OCI-LY3 (cell line): ENCODE measurements around the gene M1AP.

Experiments
- H2AFZ ChIP-seq: fragments of 200-600, 300-600 bp; shearing (Covaris generic); 2 replicates; pipeline ENCODE4 v1.6.0; 2014; ENCODE audit warnings: antibody characterized with exemption, low read depth, low read length
- H3K27ac ChIP-seq: fragments of 200-600, 300-600 bp; sonication (generic); 2 replicates; pipeline ENCODE4 v1.5.1; 2014; ENCODE audit warnings: mild to moderate bottlenecking, low read length, moderate library complexity, mixed read lengths
- H3K27me3 ChIP-seq: fragments of 200-600, 300-600 bp; sonication (generic); 2 replicates; pipeline ENCODE4 v1.6.1; 2014; ENCODE audit warnings: low read depth, low read length, mixed read lengths
- H3K36me3 ChIP-seq: fragments of 200-600, 300-600 bp; sonication (generic); replicated peaks from 2 replicates; pipeline ENCODE3; 2014; ENCODE audit warnings: low read depth, low read length, mixed read lengths
- H3K4me1 ChIP-seq: fragments of 300-600, 200-600 bp; sonication (generic); 2 replicates; pipeline ENCODE4 v1.6.1; 2014; ENCODE audit warnings: low read length, mixed read lengths
- H3K4me2 ChIP-seq: fragments of 200-600, 300-600 bp; sonication (generic); 2 replicates; pipeline ENCODE4 v1.6.1; 2014; ENCODE audit warnings: low read length, mixed read lengths
- H3K4me3 ChIP-seq: fragments of 300-600, 200-600 bp; sonication (generic); 2 replicates; pipeline ENCODE4 v1.5.1; 2014; ENCODE audit warnings: antibody characterized with exemption, mild to moderate bottlenecking, low read length, moderate library complexity
- H3K79me2 ChIP-seq: fragments of 300-600, 200-600 bp; shearing (Covaris generic); 2 replicates; pipeline ENCODE4 v1.6.1; 2014; ENCODE audit warnings: mild to moderate bottlenecking, low read length, mixed read lengths
- H3K9ac ChIP-seq: fragments of 300-600, 200-600 bp; shearing (Covaris generic); 2 replicates; pipeline ENCODE4 v1.6.0; 2014; ENCODE audit warnings: mild to moderate bottlenecking, low read length, moderate library complexity
- H3K9me3 ChIP-seq: fragments of 200-600, 300-600 bp; shearing (Covaris generic); 2 replicates; pipeline ENCODE4 v1.6.1; 2014; ENCODE audit warnings: low read length, mixed read lengths; ENCODE audit not compliant: insufficient read depth
- H4K20me1 ChIP-seq: fragments of 200-600, 300-600 bp; sonication (generic); 2 replicates; pipeline ENCODE4 v1.6.1; 2016; ENCODE audit warnings: low read length, mixed read lengths; ENCODE audit not compliant: insufficient read depth
- EZH2phosphoT487 ChIP-seq: fragments of 200-600 bp; shearing (Covaris generic); IDR thresholded peaks from 2 replicates; pipeline ENCODE4 v1.6.1; 2018; ENCODE audit warnings: antibody characterized with exemption, mixed run types, low read depth
- TF ChIP-seq, protein P1 (sequence below): fragments of 200-600, 300-600 bp; sonication (generic); IDR thresholded peaks from 2 replicates; pipeline ENCODE4 v1.5.1; 2014; ENCODE audit warnings: antibody characterized with exemption, low read length, low read depth

The M1AP gene

DNA sequence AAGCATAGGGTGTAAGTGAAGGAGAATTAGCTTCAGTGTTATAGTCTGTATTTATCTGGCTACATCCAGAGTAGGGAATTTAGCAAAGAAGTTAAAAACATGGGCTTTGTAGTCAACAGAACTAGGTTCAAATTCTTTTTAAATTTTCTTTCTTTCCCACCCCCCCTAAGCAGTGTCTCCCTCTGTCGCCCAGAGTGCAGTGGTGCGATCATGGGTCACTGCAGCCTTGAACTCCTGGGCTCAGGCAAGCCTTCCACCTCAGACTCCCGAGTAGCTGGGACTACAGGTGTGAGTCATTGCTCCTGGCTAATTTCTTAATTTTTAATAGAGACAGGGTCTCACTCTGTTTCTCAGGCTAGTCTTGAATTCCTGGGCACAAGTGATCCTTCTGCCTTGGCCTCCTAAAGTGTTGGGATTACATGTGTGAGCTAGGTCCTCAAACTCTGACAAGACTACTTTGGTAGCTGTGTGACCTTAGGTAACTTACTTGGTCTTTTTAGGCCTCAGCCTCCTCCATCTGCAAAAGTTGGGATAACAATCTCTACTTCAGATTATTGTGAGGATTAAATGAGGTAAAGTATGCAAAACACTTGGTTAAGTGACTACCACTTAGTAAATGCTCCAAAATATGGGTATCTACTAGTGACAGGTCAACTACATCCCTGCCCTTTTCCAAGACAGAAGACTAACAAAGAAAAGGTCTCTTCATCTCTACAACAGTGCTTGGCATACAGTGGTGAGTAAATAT is 75.8 kb downstream of the M1AP start:
- Histone ChIP-seq H3K4me3 (no peak overlapping the region), H3K4me2 (no peak overlapping the region), H3K27me3 (0 out of 2 replicates have a peak, but pooled peaks cover 4% of the 10 kb centered on the region), H3K27ac (no peak overlapping the region), H3K9ac (no peak overlapping the region), H3K36me3 (no peaks in the 10 kb centered on the region), H3K4me1 (peaks cover 48% of the 10 kb centered on the region), H3K9me3 (no peaks in the 10 kb centered on the region), H3K79me2 (no peaks in the 10 kb centered on the region), H2AFZ (no peak overlapping the region), H4K20me1 (no peaks in the 10 kb centered on the region)
- TF ChIP-seq, protein P1, sequence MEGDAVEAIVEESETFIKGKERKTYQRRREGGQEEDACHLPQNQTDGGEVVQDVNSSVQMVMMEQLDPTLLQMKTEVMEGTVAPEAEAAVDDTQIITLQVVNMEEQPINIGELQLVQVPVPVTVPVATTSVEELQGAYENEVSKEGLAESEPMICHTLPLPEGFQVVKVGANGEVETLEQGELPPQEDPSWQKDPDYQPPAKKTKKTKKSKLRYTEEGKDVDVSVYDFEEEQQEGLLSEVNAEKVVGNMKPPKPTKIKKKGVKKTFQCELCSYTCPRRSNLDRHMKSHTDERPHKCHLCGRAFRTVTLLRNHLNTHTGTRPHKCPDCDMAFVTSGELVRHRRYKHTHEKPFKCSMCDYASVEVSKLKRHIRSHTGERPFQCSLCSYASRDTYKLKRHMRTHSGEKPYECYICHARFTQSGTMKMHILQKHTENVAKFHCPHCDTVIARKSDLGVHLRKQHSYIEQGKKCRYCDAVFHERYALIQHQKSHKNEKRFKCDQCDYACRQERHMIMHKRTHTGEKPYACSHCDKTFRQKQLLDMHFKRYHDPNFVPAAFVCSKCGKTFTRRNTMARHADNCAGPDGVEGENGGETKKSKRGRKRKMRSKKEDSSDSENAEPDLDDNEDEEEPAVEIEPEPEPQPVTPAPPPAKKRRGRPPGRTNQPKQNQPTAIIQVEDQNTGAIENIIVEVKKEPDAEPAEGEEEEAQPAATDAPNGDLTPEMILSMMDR: no peak
- TF ChIP-seq EZH2phosphoT487: no peak

DNA sequence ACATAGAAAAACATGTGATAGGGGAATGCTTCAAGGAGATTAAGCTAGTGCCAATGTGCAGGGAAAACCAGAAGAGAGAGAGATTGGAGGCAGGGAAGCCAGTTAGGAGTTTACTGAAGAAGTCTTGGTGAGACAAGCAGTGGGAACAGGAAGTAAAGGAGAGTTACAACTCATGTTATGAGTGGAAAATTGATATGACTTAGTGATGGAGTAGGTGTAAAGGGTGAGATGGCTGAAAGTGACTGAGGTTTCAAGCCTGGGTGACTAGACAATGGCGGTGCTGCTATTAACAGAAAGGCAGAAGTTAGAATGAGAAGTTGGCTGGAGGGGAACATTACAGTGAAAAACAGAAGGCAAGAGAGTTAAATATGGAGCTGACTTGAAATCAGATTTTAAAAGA is 77.1 kb downstream of the M1AP start:
- 0 out of 2 replicates have a peak, but pooled peaks cover 4% of the 10 kb centered on the region for H3K27me3 ChIP-seq
- H3K27ac ChIP-seq: peak overlapping the region; percentile 66
- no peaks in the 10 kb centered on the region for H3K9me3 ChIP-seq
- H3K36me3 ChIP-seq: no peaks in the 10 kb centered on the region
- peak overlapping the region; percentile 75 for H2AFZ ChIP-seq
- peak overlapping the region; percentile 54 for H3K4me2 ChIP-seq
- H3K9ac ChIP-seq: peak overlapping the region; percentile 40; the same call in 1 of the 2 replicates
- no peaks in the 10 kb centered on the region for H3K79me2 ChIP-seq
- peaks cover 46% of the 10 kb centered on the region for H3K4me1 ChIP-seq
- H4K20me1 ChIP-seq: no peaks in the 10 kb centered on the region
- H3K4me3 ChIP-seq: 0 out of 2 replicates have a peak overlapping the region, but pooled peaks have one; percentile 22
- TF ChIP-seq, protein P1: no peak
- no peak for TF ChIP-seq EZH2phosphoT487

DNA sequence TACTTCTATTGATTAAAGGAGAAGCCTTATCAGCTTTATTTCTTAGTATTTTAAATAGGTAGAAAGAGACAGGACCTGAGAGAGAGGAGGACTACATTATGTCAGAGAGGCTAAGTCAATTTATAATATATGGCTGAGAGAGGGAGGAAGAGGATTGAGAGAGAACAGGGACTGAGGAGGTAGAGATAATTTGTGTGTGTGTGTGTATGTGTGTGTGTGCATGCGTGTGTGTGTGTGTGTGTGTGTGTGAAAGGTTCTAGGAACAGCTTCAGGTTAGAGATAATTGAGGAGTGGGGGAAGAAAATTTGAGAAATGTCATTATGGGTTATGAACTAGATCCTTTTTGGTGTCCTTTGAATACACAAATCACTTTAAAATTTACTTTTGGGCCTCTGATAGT is 78.4 kb downstream of the M1AP start:
- TF ChIP-seq, protein P1: no peak
- no peak for TF ChIP-seq EZH2phosphoT487
- H3K27ac ChIP-seq: no peak overlapping the region
- no peaks in the 10 kb centered on the region for H3K9me3 ChIP-seq

DNA sequence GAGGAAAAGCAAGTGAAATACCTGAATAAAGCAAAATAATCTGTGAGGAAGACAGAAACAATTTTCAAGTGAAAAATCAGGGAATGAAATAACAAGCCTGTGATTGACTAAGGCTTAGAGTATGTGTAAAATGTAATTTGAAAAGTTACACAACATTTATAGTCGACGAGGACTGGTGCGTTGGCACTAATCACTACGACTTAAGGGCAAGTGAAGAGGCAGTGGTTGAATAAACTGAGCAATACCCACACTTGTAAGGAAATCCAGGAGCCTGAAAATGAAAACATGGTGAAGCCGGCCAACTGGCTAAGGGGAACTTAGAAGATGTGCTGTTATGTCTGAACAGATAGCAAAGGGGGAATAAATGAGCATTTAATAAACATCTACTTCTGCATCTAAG is 80.2 kb downstream of the M1AP start:
- no peak overlapping the region for H3K27ac ChIP-seq
- no peak overlapping the region for H3K4me3 ChIP-seq
- no peak overlapping the region for H2AFZ ChIP-seq
- no peaks in the 10 kb centered on the region for H3K79me2 ChIP-seq
- no peak overlapping the region for H3K9ac ChIP-seq
- H3K36me3 ChIP-seq: no peaks in the 10 kb centered on the region
- H3K4me1 ChIP-seq: peaks cover 35% of the 10 kb centered on the region
- TF ChIP-seq EZH2phosphoT487: no peak
- TF ChIP-seq, protein P1: no peak
- H3K4me2 ChIP-seq: no peak overlapping the region
- H3K9me3 ChIP-seq: no peaks in the 10 kb centered on the region
- no peaks in the 10 kb centered on the region for H4K20me1 ChIP-seq
- peaks cover 4% of the 10 kb centered on the region; the same call in 1 of the 2 replicates for H3K27me3 ChIP-seq

More for the DNA sequence above, 78.4 kb downstream of the M1AP start:
- 0 out of 2 replicates have a peak, but pooled peaks cover 4% of the 10 kb centered on the region for H3K27me3 ChIP-seq
- H2AFZ ChIP-seq: no peak overlapping the region
- H3K36me3 ChIP-seq: no peaks in the 10 kb centered on the region
- H3K79me2 ChIP-seq: no peaks in the 10 kb centered on the region
- no peaks in the 10 kb centered on the region for H4K20me1 ChIP-seq
- H3K4me1 ChIP-seq: peaks cover 46% of the 10 kb centered on the region
- no peak overlapping the region for H3K4me2 ChIP-seq
- no peak overlapping the region for H3K4me3 ChIP-seq
- H3K9ac ChIP-seq: no peak overlapping the region
